ENCODE data around the gene CAMK1D. TPM values are rescaled to one million over a fixed set of nuclear protein-coding genes. Genes with fewer than 3 reads are reported as not detected.

The CAMK1D gene
- polyA plus RNA-seq, 1 of the 3 experiments (the other 2 are of a cell fraction): 4.1 TPM

GRCh38 chr10:12504176-12504575, 154.8 kb downstream of the CAMK1D start:
- Histone ChIP-seq H3K4me3 (ENCODE audit: low read depth in 2 of 2, low read length in 1 of 2) (no peak overlapping the region), H3K9ac (no peak overlapping the region), H3F3A (replicated peaks; ENCODE audit: insufficient read depth) (no peaks in the 10 kb centered on the region), H3K36me3 (replicated peaks in 1 of 2; ENCODE audit: control insufficient read depth in 1 of 2, insufficient read depth in 2 of 2, low read length in 1 of 2) (no peaks in the 10 kb centered on the region), H3K9me2 (no peaks in the 10 kb centered on the region), H4K20me1 (ENCODE audit: insufficient read depth) (no peaks in the 10 kb centered on the region), H2AFZ (ENCODE audit: low read depth) (no peak overlapping the region), H3K4me1 (ENCODE audit: control insufficient read depth in 1 of 2, insufficient read depth in 2 of 2, low read depth in 1 of 2, low read length in 1 of 2) (peaks cover 5 to 10% of the 10 kb centered on the region in 2 experiments; a peak in 2 of 4 replicates), H3K27me3 (ENCODE audit: insufficient read depth) (no peaks in the 10 kb centered on the region), H3K9me3 (no peaks in the 10 kb centered on the region), H3K79me2 (ENCODE audit: insufficient read depth) (no peaks in the 10 kb centered on the region), H3K27ac (ENCODE audit: low read depth in 2 of 2, low read length in 1 of 2) (no peak overlapping the region), H3K4me2 (no peak overlapping the region)
- WGBS (ENCODE audit: low lambda C conversion rate): 80% methylated on average over 11 of the region's 11 CpGs
- DNase-seq: no peak
- ChIA-PET CTCF (no interaction called here), POLR2A (no interaction called here)
- TF ChIP-seq JUND (IDR thresholded peaks at IDR 0.05) (no peak), TEAD4 (IDR thresholded peaks at IDR 0.05; ENCODE audit: borderline replicate concordance, insufficient read depth) (no peak), SMC3 (IDR thresholded peaks at IDR 0.05; ENCODE audit: low read depth, low read length) (no peak), ELF1 (IDR thresholded peaks at IDR 0.05) (no peak), CHD2 (IDR thresholded peaks at IDR 0.05; ENCODE audit: low read length, partially characterized antibody) (no peak), TCF12 (IDR thresholded peaks at IDR 0.05) (no peak), RXRA (IDR thresholded peaks at IDR 0.05; ENCODE audit: borderline replicate concordance, low read depth) (no peak)
- TF ChIP-seq, protein P1, sequence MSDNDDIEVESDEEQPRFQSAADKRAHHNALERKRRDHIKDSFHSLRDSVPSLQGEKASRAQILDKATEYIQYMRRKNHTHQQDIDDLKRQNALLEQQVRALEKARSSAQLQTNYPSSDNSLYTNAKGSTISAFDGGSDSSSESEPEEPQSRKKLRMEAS (IDR thresholded peaks at IDR 0.05; ENCODE audit: low read depth): no peak

DNA sequence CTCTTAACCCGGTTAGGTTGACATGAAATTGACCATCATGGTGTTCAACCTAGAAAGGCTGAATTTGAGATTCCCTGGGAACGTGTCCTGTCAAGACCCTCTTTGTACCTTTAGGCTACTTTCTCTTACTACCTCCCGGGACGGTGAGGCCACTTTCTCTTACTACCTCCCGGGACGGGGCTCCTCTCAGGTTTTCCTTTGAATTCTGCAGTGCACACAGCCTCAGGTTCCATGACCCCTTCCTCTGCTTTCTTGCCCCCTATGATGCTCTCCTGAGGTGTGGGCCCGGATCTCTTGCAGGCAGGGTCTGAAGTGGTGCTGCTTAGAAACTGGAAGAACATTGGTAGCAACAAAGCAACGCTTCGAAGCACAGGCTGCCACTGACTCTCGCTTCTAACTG, 155.3 kb downstream of the CAMK1D start:
- no peaks in the 10 kb centered on the region for H3K9me2 ChIP-seq
- no peak overlapping the region for H2AFZ ChIP-seq (ENCODE audit: low read depth)
- H3K27me3 ChIP-seq (ENCODE audit: insufficient read depth): no peaks in the 10 kb centered on the region
- H3F3A ChIP-seq (replicated peaks; ENCODE audit: insufficient read depth): no peaks in the 10 kb centered on the region
- CTCF ChIA-PET: no interaction called here
- H3K9ac ChIP-seq: no peak overlapping the region
- H3K4me1 ChIP-seq (ENCODE audit: control insufficient read depth in 1 of 2, insufficient read depth in 2 of 2, low read depth in 1 of 2, low read length in 1 of 2): peaks cover 5 to 7% of the 10 kb centered on the region in 2 experiments; a peak in 2 of 4 replicates
- TF ChIP-seq SIN3A (IDR thresholded peaks at IDR 0.05; ENCODE audit: borderline replicate concordance, low read depth, low read length) (no peak), POLR2AphosphoS5 (IDR thresholded peaks at IDR 0.05; ENCODE audit: low read depth, low read length) (no peak), GATA2 (CRISPR knock-in tag; IDR thresholded peaks at IDR 0.05) (no peak), RXRA (IDR thresholded peaks at IDR 0.05; ENCODE audit: borderline replicate concordance, low read depth) (no peak), NFIC (IDR thresholded peaks at IDR 0.05; ENCODE audit: borderline replicate concordance) (no peak), FOXJ3 (CRISPR knock-in tag; IDR thresholded peaks at IDR 0.05) (no peak)
- no peaks in the 10 kb centered on the region for H4K20me1 ChIP-seq (ENCODE audit: insufficient read depth)
- H3K4me2 ChIP-seq: no peak overlapping the region
- H3K9me3 ChIP-seq: no peaks in the 10 kb centered on the region
- no peak overlapping the region for H3K4me3 ChIP-seq (ENCODE audit: low read depth in 2 of 2, low read length in 1 of 2)
- no peaks in the 10 kb centered on the region for H3K79me2 ChIP-seq (ENCODE audit: insufficient read depth)
- WGBS (ENCODE audit: low lambda C conversion rate): 93% methylated on average over 10 of the region's 10 CpGs
- no peaks in the 10 kb centered on the region for H3K36me3 ChIP-seq (replicated peaks in 1 of 2; ENCODE audit: control insufficient read depth in 1 of 2, insufficient read depth in 2 of 2, low read length in 1 of 2)
- POLR2A ChIA-PET: no interaction called here
- DNase-seq: no peak
- no peak overlapping the region for H3K27ac ChIP-seq (ENCODE audit: low read depth in 2 of 2, low read length in 1 of 2)

DNA sequence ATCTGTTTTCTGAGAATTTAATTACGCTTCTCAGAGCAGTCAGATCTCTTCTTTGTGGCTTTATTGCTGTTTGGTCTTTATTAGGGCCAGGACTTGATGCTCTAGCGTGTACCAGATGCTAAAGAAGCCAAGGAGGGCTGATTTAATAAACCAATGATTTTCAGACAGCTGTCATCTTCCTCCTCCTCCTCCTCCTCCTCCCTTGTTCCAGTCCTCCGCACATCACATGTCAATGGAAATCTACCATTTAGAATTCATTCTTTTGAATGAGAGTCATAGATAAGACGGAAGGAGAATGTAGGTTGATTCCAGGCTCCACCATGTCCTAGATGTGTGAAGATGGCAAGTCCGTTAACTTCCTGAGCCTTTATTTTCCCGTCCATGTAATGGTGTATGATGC, 156.3 kb downstream of the CAMK1D start:
- TF ChIP-seq FOSL2 (IDR thresholded peaks at IDR 0.05; ENCODE audit: borderline replicate concordance, low read depth): no peak
- TF ChIP-seq FOXJ3 (CRISPR knock-in tag; IDR thresholded peaks at IDR 0.05): no peak
- TF ChIP-seq, protein P1 (IDR thresholded peaks at IDR 0.05; ENCODE audit: low read depth): no peak
- no peak for TF ChIP-seq NRF1 (IDR thresholded peaks at IDR 0.05; ENCODE audit: low read depth, low read length)
- no peak for TF ChIP-seq RAD21 (IDR thresholded peaks at IDR 0.05; ENCODE audit: low read length)
- TF ChIP-seq, protein P2, sequence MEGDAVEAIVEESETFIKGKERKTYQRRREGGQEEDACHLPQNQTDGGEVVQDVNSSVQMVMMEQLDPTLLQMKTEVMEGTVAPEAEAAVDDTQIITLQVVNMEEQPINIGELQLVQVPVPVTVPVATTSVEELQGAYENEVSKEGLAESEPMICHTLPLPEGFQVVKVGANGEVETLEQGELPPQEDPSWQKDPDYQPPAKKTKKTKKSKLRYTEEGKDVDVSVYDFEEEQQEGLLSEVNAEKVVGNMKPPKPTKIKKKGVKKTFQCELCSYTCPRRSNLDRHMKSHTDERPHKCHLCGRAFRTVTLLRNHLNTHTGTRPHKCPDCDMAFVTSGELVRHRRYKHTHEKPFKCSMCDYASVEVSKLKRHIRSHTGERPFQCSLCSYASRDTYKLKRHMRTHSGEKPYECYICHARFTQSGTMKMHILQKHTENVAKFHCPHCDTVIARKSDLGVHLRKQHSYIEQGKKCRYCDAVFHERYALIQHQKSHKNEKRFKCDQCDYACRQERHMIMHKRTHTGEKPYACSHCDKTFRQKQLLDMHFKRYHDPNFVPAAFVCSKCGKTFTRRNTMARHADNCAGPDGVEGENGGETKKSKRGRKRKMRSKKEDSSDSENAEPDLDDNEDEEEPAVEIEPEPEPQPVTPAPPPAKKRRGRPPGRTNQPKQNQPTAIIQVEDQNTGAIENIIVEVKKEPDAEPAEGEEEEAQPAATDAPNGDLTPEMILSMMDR (IDR thresholded peaks at IDR 0.05): no peak
- TF ChIP-seq, protein P3, sequence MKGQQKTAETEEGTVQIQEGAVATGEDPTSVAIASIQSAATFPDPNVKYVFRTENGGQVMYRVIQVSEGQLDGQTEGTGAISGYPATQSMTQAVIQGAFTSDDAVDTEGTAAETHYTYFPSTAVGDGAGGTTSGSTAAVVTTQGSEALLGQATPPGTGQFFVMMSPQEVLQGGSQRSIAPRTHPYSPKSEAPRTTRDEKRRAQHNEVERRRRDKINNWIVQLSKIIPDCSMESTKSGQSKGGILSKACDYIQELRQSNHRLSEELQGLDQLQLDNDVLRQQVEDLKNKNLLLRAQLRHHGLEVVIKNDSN (IDR thresholded peaks at IDR 0.05; ENCODE audit: borderline replicate concordance, low read depth): no peak
- TF ChIP-seq CHD2 (IDR thresholded peaks at IDR 0.05; ENCODE audit: low read length, partially characterized antibody): no peak
- Histone ChIP-seq H3K27me3 (ENCODE audit: insufficient read depth) (no peaks in the 10 kb centered on the region), H3K4me2 (no peak overlapping the region), H3K4me3 (ENCODE audit: low read depth in 2 of 2, low read length in 1 of 2) (no peak overlapping the region), H3K27ac (ENCODE audit: low read depth in 2 of 2, low read length in 1 of 2) (no peak overlapping the region), H2AFZ (ENCODE audit: low read depth) (no peak overlapping the region), H3K9ac (no peak overlapping the region), H4K20me1 (ENCODE audit: insufficient read depth) (no peaks in the 10 kb centered on the region), H3K4me1 (ENCODE audit: control insufficient read depth in 1 of 2, insufficient read depth in 2 of 2, low read depth in 1 of 2, low read length in 1 of 2) (peaks cover 1 to 2% of the 10 kb centered on the region in 2 experiments; a peak in 2 of 4 replicates), H3K36me3 (replicated peaks in 1 of 2; ENCODE audit: control insufficient read depth in 1 of 2, insufficient read depth in 2 of 2, low read length in 1 of 2) (no peaks in the 10 kb centered on the region), H3K9me2 (no peaks in the 10 kb centered on the region), H3F3A (replicated peaks; ENCODE audit: insufficient read depth) (no peaks in the 10 kb centered on the region), H3K79me2 (ENCODE audit: insufficient read depth) (no peaks in the 10 kb centered on the region), H3K9me3 (no peaks in the 10 kb centered on the region)
- no peak for DNase-seq
- POLR2A ChIA-PET: no interaction called here
- CTCF ChIA-PET: no interaction called here
- WGBS (ENCODE audit: low lambda C conversion rate): 83% methylated on average over 6 of the region's 6 CpGs

Measured in SK-N-SH (cell line).